T-helper 2 cell treated with Interferon-gamma antibody and Interleukin-4, amounts not matched to agents 5 μg/mL and 100 μg/mL, for 36 hours (primary cell): ENCODE measurements around the gene GPR52.

Source experiments
- DNase-seq: peaks from one replicate; pipeline ENCODE4 v3.0.0; 2021; ENCODE audit warnings: low spot score
- H3K27ac Mint-ChIP-seq: one replicate; pipeline ENCODE4 v1.8.0; 2021; ENCODE audit warnings: mild to moderate bottlenecking, mixed read lengths
- H3K27me3 Mint-ChIP-seq: one replicate; pipeline ENCODE4 v1.8.0; 2021; ENCODE audit warnings: low read depth, mixed read lengths
- H3K36me3 Mint-ChIP-seq: one replicate; pipeline ENCODE4 v1.8.0; 2021; ENCODE audit warnings: low read depth, mixed read lengths
- H3K4me1 Mint-ChIP-seq: one replicate; pipeline ENCODE4 v1.8.0; 2021; ENCODE audit warnings: low read depth, mixed read lengths
- H3K4me3 Mint-ChIP-seq: one replicate; pipeline ENCODE4 v1.8.0; 2022; ENCODE audit warnings: mild to moderate bottlenecking, moderate library complexity, mixed read lengths
- H3K9me3 Mint-ChIP-seq: one replicate; pipeline ENCODE4 v1.8.0; 2021; ENCODE audit warnings: mixed read lengths

GPR52 gene

GRCh38 chr1:174428033-174428432, 19.7 kb upstream of the GPR52 start:
- Mint-ChIP-seq H3K27ac (no peak overlapping the region), H3K36me3 (no peaks in the 10 kb centered on the region), H3K4me1 (no peaks in the 10 kb centered on the region), H3K27me3 (no peaks in the 10 kb centered on the region), H3K9me3 (no peaks in the 10 kb centered on the region), H3K4me3 (no peak overlapping the region)
- no peak for DNase-seq

GRCh38 chr1:174428739-174429138, 19.0 kb upstream of the GPR52 start:
- DNase-seq = no peak
- H3K27ac Mint-ChIP-seq = no peak overlapping the region
- no peaks in the 10 kb centered on the region for H3K9me3 Mint-ChIP-seq
- no peak overlapping the region for H3K4me3 Mint-ChIP-seq
- H3K36me3 Mint-ChIP-seq = no peaks in the 10 kb centered on the region
- no peaks in the 10 kb centered on the region for H3K27me3 Mint-ChIP-seq
- H3K4me1 Mint-ChIP-seq = no peaks in the 10 kb centered on the region

GRCh38 chr1:174433451-174433850, 14.3 kb upstream of the GPR52 start:
- Mint-ChIP-seq H3K27me3 (no peaks in the 10 kb centered on the region), H3K9me3 (no peaks in the 10 kb centered on the region)

GRCh38 chr1:174445351-174445750, 2.4 kb upstream of the GPR52 start:
- no peaks in the 10 kb centered on the region for H3K27me3 Mint-ChIP-seq
- no peak overlapping the region for H3K27ac Mint-ChIP-seq
- no peaks in the 10 kb centered on the region for H3K36me3 Mint-ChIP-seq
- no peak overlapping the region for H3K4me3 Mint-ChIP-seq
- no peaks in the 10 kb centered on the region for H3K9me3 Mint-ChIP-seq
- DNase-seq = no peak
- no peaks in the 10 kb centered on the region for H3K4me1 Mint-ChIP-seq

More at GRCh38 chr1:174433451-174433850, 14.3 kb upstream of the GPR52 start:
- H3K36me3 Mint-ChIP-seq = no peaks in the 10 kb centered on the region
- DNase-seq = no peak
- H3K4me3 Mint-ChIP-seq = no peak overlapping the region
- H3K4me1 Mint-ChIP-seq = no peaks in the 10 kb centered on the region
- H3K27ac Mint-ChIP-seq = no peak overlapping the region

- H3K27me3 Mint-ChIP-seq = no peaks in the 10 kb centered on the region
- H3K4me1 Mint-ChIP-seq = no peaks in the 10 kb centered on the region
- DNase-seq = no peak
- H3K36me3 Mint-ChIP-seq = no peaks in the 10 kb centered on the region
- H3K9me3 Mint-ChIP-seq = no peaks in the 10 kb centered on the region
- no peak overlapping the region for H3K4me3 Mint-ChIP-seq
- H3K27ac Mint-ChIP-seq = no peak overlapping the region
These were observed 1.9 kb upstream of the GPR52 start for GRCh38 chr1:174445817-174446216.

- Mint-ChIP-seq H3K27me3 (no peaks in the 10 kb centered on the region), H3K4me3 (no peak overlapping the region), H3K36me3 (no peaks in the 10 kb centered on the region), H3K9me3 (no peaks in the 10 kb centered on the region), H3K27ac (no peak overlapping the region), H3K4me1 (no peaks in the 10 kb centered on the region)
- no peak for DNase-seq
These were observed 743 bp downstream of the GPR52 start for GRCh38 chr1:174448531-174448883.

GRCh38 chr1:174448974-174449373, 1.2 kb downstream of the GPR52 start:
- Mint-ChIP-seq H3K4me1 (no peaks in the 10 kb centered on the region), H3K36me3 (no peaks in the 10 kb centered on the region), H3K4me3 (no peak overlapping the region), H3K27me3 (no peaks in the 10 kb centered on the region), H3K27ac (no peak overlapping the region), H3K9me3 (no peaks in the 10 kb centered on the region)
- no peak for DNase-seq

DNA sequence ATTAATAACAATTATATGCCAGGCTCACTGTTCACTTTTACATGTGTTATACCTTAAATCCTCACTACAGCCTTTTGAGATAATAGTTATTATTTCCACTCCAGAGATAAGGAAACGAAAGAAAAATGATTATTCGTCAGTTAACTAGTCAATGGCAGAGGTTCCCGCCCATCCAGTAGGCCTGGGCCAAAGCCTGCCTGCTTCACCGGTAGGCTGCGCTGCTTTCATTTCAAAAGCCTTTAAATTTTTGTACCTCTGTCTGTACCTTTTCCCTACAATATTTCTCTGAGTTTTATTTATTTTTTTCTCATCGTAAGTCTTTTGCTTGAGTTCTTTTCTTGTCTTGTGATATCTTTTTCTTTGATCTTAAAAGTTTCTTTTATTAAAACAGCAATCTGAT, 3.6 kb downstream of the GPR52 start:
- no peaks in the 10 kb centered on the region for H3K4me1 Mint-ChIP-seq
- no peaks in the 10 kb centered on the region for H3K36me3 Mint-ChIP-seq
- no peaks in the 10 kb centered on the region for H3K27me3 Mint-ChIP-seq
- H3K4me3 Mint-ChIP-seq = no peak overlapping the region
- DNase-seq = no peak
- H3K27ac Mint-ChIP-seq = no peak overlapping the region
- H3K9me3 Mint-ChIP-seq = no peaks in the 10 kb centered on the region

DNA sequence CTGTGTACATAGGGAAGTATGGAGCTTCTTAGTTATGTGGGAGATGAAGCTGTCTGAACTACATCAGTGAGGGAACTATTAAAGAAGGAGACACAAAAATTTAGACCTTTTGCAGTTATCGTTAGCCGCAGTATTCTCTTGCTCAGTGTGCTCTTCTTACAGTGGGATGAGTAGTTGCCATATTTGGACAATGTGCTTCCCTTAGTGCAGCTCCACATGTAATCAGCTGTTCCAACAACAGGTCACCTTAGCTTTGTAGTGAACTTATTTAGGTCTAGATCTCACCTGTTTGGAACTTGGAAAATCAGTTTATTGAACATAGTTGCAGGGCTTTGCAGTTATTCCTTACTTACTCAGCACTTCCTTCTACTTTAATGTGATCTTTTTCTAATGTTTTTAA, 18.1 kb downstream of the GPR52 start:
- H3K27ac Mint-ChIP-seq = no peak overlapping the region
- H3K36me3 Mint-ChIP-seq = no peaks in the 10 kb centered on the region
- H3K4me1 Mint-ChIP-seq = no peaks in the 10 kb centered on the region

DNA sequence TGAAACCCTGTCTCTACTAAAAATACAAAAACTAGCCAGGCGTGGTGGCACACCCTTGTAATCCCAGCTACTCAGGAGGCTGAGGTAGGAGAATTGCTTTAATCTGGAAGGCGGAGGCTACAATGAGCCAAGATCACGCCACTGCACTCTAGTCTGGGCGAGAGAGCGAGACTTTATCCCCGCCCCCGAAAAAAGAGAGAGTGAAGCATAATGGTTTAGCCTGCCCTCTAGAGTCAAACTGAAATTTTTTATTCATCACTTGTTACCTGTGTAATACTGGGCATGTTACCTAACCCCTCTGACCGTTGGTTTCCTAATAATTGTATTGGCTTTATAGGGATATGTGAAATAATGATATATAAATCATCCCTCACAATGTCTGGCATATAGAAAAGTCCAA, 18.8 kb downstream of the GPR52 start:
- H3K27ac Mint-ChIP-seq = no peak overlapping the region
- no peaks in the 10 kb centered on the region for H3K9me3 Mint-ChIP-seq
- no peak for DNase-seq
- H3K36me3 Mint-ChIP-seq = no peaks in the 10 kb centered on the region
- H3K4me3 Mint-ChIP-seq = no peak overlapping the region
- H3K4me1 Mint-ChIP-seq = no peaks in the 10 kb centered on the region
- H3K27me3 Mint-ChIP-seq = no peaks in the 10 kb centered on the region

More for the DNA sequence above, 18.1 kb downstream of the GPR52 start:
- Mint-ChIP-seq H3K27me3 (no peaks in the 10 kb centered on the region), H3K4me3 (no peak overlapping the region), H3K9me3 (no peaks in the 10 kb centered on the region)
- DNase-seq = no peak

GRCh38 chr1:174469052-174469451, 21.3 kb downstream of the GPR52 start:
- Mint-ChIP-seq H3K27ac (no peak overlapping the region), H3K36me3 (no peaks in the 10 kb centered on the region), H3K27me3 (no peaks in the 10 kb centered on the region), H3K4me3 (no peak overlapping the region), H3K9me3 (no peaks in the 10 kb centered on the region), H3K4me1 (no peaks in the 10 kb centered on the region)
- DNase-seq = no peak

DNA sequence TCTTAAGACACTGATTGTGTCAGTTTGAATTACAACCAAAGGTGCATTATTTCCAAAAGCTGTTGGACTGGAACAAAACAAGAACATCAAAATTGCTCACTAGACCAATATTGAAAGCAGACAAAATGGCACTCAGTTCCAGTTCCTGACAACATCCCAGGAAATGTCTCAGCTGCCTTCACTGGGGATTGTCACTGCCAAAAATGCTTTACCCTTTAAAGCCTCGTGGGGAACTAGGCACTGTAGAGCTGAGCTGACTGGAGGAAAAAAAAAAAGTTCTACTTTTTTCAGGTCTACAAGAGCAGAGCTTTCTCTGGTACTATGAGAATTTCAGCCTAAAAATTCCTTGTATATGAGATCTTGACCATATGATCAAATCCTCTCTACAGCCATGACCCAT, 21.9 kb downstream of the GPR52 start:
- no peak for DNase-seq
- H3K4me3 Mint-ChIP-seq = no peak overlapping the region
- no peaks in the 10 kb centered on the region for H3K4me1 Mint-ChIP-seq
- H3K27me3 Mint-ChIP-seq = no peaks in the 10 kb centered on the region
- H3K36me3 Mint-ChIP-seq = no peaks in the 10 kb centered on the region
- H3K27ac Mint-ChIP-seq = no peak overlapping the region
- H3K9me3 Mint-ChIP-seq = no peaks in the 10 kb centered on the region

- no peaks in the 10 kb centered on the region for H3K27me3 Mint-ChIP-seq
- no peak overlapping the region for H3K27ac Mint-ChIP-seq
- no peak overlapping the region for H3K4me3 Mint-ChIP-seq
- H3K9me3 Mint-ChIP-seq = no peaks in the 10 kb centered on the region
- H3K36me3 Mint-ChIP-seq = no peaks in the 10 kb centered on the region
- no peak for DNase-seq
- H3K4me1 Mint-ChIP-seq = no peaks in the 10 kb centered on the region
These were observed 31.5 kb downstream of the GPR52 start for GRCh38 chr1:174479281-174479680.

DNA sequence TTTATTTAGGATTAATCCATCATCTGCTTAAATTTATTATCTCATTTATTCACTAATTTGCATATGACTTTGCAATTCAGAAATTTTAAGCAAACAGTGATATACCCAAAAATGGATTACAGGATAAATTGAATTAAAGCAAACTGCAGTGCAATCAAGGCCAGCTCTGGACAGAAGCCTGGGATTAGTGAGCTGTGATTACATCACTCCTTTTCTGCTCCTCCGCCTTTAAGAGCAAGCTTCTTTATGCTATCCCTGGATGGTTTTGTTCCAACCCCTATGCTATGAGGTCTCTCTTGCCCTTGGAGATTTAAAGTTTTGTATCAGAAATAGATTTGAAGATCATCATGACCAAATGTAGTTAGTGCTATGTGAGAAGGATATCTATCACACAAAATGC, 32.6 kb downstream of the GPR52 start:
- Mint-ChIP-seq H3K4me3 (no peak overlapping the region), H3K27ac (no peak overlapping the region), H3K27me3 (no peaks in the 10 kb centered on the region), H3K9me3 (no peaks in the 10 kb centered on the region), H3K4me1 (no peaks in the 10 kb centered on the region), H3K36me3 (no peaks in the 10 kb centered on the region)
- DNase-seq = no peak

DNA sequence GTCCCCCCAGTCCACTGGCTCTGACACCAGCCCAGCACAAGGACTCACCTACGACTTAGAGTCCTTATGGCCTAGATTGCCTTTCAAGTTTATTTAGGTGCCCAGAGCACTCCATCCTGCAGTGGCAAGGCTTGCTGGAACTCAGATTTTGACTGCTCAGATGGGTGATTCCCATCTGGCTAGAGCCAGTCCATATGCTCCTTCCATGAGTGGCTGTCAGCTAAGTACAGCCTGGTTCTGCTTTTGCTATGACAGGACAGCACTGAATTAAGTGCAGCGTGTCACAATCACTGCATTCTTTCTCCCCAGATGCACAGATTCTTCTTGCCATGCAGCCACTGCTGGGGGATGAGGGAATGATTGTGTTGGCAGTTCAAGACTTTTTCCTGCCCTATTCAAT, 43.8 kb downstream of the GPR52 start:
- Mint-ChIP-seq H3K9me3 (peaks cover 17% of the 10 kb centered on the region), H3K36me3 (peaks cover 1% of the 10 kb centered on the region), H3K27ac (no peak overlapping the region), H3K4me1 (peaks cover 4% of the 10 kb centered on the region), H3K27me3 (no peaks in the 10 kb centered on the region), H3K4me3 (no peak overlapping the region)
- no peak for DNase-seq
